Bronchial epithelial cell (primary cell): ENCODE data around the gene ZNF280B. TPM values are rescaled to one million over a fixed set of nuclear protein-coding genes. Genes with fewer than 3 reads are reported as not detected.
A peak's percentile ranks its signal among the peaks of the same experiment; 100 is the strongest.
"Not testable (repeated sequence)": the region's sequence is repeated elsewhere in the genome, so short reads cannot be mapped to it uniquely, and the experiment has no call there.

Source experiments
- DNase-seq: peaks from one replicate; pipeline ENCODE4 v3.0.0-alpha.2; 2010; ENCODE audit warnings: low read depth
- FAIRE-seq: peaks from 2 replicates; lab custom pipeline; 2011; peaks lifted over from hg19 to GRCh38; lab: Jason Lieb, UNC
- H3K27me3 ChIP-seq: 2 replicates; pipeline ENCODE4 v1.5.1; 2011; ENCODE audit warnings: low read length; ENCODE audit not compliant: control insufficient read depth, insufficient read depth
- H3K36me3 ChIP-seq: 2 replicates; pipeline ENCODE4 v1.5.1; 2011; ENCODE audit warnings: low read length; ENCODE audit not compliant: control insufficient read depth, insufficient read depth
- H3K4me3 ChIP-seq: 2 replicates; pipeline ENCODE4 v1.5.1; 2011; ENCODE audit warnings: mild to moderate bottlenecking, low read depth, low read length, control low read depth
- total RNA-seq: library from RNA; depleted of rRNA; stranded (reverse); fragments of >200 nt; gene quantifications from 2 replicates; pipeline ENCODE4 v1.2.1, GENCODE V29; 2014
- TF ChIP-seq, protein P1 (sequence below): IDR thresholded peaks from 2 replicates; pipeline ENCODE4 v1.5.1; 2011; ENCODE audit warnings: mild to moderate bottlenecking, moderate library complexity, low read length, control low read depth, inconsistent platforms; ENCODE audit not compliant: insufficient read depth, severe bottlenecking

Gene ZNF280B
- total RNA-seq, 1 donor from 2014 or later: 0.26 TPM

DNA sequence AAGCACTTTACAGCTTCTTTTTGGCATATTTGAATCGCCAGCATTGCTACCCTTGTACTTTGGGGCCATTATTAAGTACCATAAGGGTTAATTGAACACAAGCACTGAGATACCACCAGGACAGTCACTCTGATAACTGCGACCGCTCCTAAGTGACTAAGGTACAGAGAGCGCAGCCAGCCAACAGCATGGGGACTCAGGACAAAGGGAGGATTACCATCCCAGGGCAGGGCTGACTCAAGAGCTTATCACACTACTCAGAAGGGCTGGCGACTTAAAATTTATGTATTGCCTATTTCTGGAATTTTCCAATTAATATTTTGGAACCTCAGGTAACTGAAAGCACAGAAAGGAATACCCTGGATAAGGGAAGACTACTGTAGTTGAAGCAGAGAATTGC lies 11.0 kb upstream of the ZNF280B start:
- H3K27me3 ChIP-seq: no peaks in the 10 kb centered on the region
- H3K36me3 ChIP-seq: no peaks in the 10 kb centered on the region
- TF ChIP-seq, protein P1, sequence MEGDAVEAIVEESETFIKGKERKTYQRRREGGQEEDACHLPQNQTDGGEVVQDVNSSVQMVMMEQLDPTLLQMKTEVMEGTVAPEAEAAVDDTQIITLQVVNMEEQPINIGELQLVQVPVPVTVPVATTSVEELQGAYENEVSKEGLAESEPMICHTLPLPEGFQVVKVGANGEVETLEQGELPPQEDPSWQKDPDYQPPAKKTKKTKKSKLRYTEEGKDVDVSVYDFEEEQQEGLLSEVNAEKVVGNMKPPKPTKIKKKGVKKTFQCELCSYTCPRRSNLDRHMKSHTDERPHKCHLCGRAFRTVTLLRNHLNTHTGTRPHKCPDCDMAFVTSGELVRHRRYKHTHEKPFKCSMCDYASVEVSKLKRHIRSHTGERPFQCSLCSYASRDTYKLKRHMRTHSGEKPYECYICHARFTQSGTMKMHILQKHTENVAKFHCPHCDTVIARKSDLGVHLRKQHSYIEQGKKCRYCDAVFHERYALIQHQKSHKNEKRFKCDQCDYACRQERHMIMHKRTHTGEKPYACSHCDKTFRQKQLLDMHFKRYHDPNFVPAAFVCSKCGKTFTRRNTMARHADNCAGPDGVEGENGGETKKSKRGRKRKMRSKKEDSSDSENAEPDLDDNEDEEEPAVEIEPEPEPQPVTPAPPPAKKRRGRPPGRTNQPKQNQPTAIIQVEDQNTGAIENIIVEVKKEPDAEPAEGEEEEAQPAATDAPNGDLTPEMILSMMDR: no peak
- no peak for DNase-seq
- no peak for FAIRE-seq
- H3K4me3 ChIP-seq: no peak overlapping the region

DNA sequence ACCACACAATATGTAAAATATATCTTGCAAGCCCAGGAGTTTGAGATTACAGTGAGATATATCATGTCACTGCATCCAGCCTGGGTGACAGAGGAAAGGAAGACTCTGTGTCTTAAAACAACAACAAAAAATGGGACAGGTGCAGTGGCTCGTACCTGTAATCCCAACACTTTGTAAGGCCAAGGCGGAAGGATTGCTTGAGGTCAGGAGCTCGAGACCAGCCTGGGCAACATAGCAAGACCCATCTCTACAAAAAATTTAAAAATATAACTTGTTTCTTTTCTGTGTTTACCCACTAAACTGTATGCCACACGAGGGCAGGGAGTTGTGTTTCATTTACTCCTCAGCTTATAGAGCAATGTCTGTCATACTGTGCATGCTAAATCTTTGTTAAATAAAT lies 8.4 kb upstream of the ZNF280B start:
- H3K27me3 ChIP-seq: no peaks in the 10 kb centered on the region
- FAIRE-seq: no peak
- TF ChIP-seq, protein P1: no peak

GRCh38 chr22:22515890-22516289 lies 7.3 kb upstream of the ZNF280B start:
- Histone ChIP-seq H3K36me3 (no peaks in the 10 kb centered on the region), H3K4me3 (no peak overlapping the region), H3K27me3 (no peaks in the 10 kb centered on the region)
- TF ChIP-seq, protein P1: no peak
- FAIRE-seq (no peak), DNase-seq (no peak)

More for the DNA sequence above, 8.4 kb upstream of the ZNF280B start:
- no peak overlapping the region for H3K4me3 ChIP-seq
- no peak for DNase-seq
- H3K36me3 ChIP-seq: no peaks in the 10 kb centered on the region

DNA sequence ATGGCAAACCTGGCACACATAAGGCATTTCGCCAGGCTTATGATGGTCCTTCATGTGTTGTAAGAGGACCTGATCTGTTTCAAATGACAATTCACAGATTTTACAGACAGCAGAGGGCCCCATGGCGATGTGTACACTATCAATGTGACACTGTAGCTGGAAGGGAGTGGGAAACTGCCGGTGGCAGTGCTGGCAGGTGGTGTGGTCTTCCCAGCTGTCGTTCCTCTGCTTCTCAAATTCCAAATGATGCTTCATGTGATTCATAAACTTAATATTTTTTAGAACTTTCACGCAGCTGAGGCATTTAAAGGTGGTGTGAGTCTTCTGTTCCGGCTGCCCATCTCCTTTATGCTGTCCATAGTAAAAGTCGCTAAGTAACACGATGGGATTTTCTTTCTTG lies 5.9 kb upstream of the ZNF280B start:
- peak; percentile 62 for FAIRE-seq
- H3K27me3 ChIP-seq, H3K36me3 ChIP-seq, DNase-seq, H3K4me3 ChIP-seq: not testable (repeated sequence)

DNA sequence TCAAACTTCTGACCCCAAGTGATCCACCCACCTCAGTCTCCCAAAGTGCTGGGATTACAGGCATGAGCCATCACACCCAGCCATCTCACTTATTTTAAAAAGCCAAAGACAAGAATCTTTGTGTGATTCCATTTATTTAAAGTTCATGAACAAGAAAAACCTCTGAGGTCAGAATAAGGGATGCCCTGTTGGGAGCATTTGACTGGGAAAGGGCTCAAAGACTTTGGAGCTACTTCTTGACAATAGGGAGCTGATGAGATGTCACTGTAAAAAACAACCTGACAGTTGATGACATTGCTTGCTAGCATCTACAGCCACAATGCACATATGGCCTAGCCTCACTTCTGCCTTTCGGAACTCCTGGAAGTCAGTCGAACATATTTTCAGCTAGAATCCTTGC lies 5.1 kb upstream of the ZNF280B start:
- H3K27me3 ChIP-seq: no peaks in the 10 kb centered on the region
- DNase-seq (no peak), FAIRE-seq (no peak)
- TF ChIP-seq, protein P1: no peak
- H3K36me3 ChIP-seq: no peaks in the 10 kb centered on the region
- H3K4me3 ChIP-seq: no peak overlapping the region

DNA sequence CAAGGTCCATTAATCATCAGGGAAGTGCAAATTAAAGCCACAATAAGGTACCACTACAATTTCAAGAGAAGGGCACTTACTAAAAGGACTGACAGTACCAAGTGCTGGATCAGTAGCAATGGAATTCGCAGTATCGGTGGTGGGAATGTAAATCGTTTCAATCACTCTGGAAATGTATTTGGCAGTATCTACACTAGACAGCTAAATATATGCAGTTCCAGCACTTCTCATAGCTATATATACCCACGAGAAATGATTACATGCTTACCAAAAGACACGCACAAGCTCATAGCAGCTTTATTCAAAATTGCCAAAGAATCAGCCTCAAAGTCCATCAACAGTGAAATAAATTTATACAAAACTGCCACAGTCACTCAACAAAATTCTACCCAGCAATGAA lies 4.4 kb upstream of the ZNF280B start:
- DNase-seq (no peak), FAIRE-seq (no peak)
- TF ChIP-seq, protein P1: no peak
- H3K27me3 ChIP-seq: no peaks in the 10 kb centered on the region
- no peak overlapping the region for H3K4me3 ChIP-seq
- no peaks in the 10 kb centered on the region for H3K36me3 ChIP-seq

DNA sequence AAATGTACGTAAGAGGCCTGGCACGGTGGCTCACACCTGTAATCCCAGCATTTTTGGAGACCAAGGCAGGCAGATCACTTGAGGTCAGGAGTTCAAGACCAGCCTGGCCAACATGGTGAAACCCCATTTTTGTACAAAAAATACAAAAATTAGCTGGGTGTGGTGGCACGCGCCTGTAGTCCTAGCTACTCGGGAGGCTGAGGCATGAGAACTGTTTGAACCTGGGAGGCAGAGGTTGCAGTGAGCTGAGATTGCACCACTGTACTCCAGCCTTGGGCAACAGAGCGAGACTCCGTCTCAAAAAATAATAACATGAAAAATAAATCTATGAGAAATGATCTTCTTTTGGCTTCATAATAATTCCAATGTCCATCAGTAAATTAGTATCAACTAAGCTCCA lies 2.3 kb upstream of the ZNF280B start:
- H3K27me3 ChIP-seq, H3K4me3 ChIP-seq, H3K36me3 ChIP-seq, FAIRE-seq, DNase-seq: not testable (repeated sequence)

DNA sequence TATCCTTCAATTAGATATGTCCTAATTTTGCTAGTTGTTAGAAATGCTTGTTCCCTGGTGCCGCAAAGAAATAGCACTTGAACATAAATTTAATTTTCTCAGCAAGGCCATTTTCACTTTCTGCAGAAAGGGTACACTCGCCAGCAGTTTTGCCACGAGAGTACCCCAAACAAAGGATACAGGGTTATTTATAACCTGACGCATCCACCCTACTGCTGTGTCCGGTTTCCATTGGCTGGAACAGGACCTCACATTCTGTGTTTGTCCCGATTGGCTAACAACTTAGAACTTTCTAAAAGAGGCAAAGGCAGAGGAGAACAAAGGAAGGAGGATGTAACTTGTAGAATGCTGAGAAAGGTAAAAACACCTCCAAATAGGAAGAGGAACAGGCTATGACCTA lies 1.4 kb upstream of the ZNF280B start:
- H3K4me3 ChIP-seq, H3K36me3 ChIP-seq, H3K27me3 ChIP-seq, FAIRE-seq, DNase-seq: not testable (repeated sequence)
